ENCODE results near the gene ANO1.

ANO1 gene

DNA sequence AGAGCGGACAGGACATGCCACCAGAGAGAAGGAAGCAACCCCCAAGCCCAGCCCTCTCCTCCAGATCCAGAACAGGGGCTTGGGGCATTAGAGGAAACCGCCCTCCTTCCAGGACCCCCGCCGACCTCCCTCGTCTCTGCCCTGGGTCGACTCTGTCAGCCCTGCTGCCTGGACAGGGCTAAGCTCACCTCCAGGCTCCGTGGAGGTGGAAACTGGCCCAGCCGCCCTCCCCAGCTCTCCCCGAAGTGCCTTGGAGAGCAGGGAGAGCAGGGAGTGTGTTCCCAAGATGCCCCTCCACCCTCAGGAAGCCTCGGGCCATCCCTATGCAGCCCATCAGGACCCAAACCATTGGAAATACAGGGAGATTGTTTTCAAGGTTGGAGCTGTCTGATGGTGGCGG lies 26.8 kb downstream of the ANO1 start:
- TF ChIP-seq, protein P1, sequence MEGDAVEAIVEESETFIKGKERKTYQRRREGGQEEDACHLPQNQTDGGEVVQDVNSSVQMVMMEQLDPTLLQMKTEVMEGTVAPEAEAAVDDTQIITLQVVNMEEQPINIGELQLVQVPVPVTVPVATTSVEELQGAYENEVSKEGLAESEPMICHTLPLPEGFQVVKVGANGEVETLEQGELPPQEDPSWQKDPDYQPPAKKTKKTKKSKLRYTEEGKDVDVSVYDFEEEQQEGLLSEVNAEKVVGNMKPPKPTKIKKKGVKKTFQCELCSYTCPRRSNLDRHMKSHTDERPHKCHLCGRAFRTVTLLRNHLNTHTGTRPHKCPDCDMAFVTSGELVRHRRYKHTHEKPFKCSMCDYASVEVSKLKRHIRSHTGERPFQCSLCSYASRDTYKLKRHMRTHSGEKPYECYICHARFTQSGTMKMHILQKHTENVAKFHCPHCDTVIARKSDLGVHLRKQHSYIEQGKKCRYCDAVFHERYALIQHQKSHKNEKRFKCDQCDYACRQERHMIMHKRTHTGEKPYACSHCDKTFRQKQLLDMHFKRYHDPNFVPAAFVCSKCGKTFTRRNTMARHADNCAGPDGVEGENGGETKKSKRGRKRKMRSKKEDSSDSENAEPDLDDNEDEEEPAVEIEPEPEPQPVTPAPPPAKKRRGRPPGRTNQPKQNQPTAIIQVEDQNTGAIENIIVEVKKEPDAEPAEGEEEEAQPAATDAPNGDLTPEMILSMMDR (IDR thresholded peaks at IDR 0.05; ENCODE audit: control insufficient read depth, insufficient read depth, low read depth, low read length, missing control alignments): no peak
- no peak overlapping the region for H3K4me3 ChIP-seq (ENCODE audit: control insufficient read depth, low read depth, low read length)
- no peak for DNase-seq (ENCODE audit: low read depth)

DNA sequence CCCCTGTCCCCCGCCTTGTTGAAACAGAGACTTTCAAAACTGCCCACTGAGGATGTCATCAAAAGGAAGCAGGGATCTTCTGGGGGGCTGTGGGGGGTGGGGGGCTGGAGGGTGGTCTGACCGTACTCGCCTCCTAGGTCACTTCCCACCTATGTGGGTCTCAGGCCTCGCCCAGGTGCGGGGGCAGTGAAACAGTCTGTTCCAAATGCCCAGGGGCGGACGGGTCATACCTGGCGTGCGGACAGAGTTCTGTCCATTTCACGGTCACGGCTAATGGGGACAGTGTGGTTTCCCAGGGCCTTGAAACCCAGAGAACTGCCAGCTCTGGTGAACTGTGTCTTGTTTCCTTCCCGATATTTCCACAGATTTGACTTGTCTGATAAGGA lies 27.2 kb downstream of the ANO1 start:
- DNase-seq (ENCODE audit: low read depth): no peak
- no peak overlapping the region for H3K4me3 ChIP-seq (ENCODE audit: control insufficient read depth, low read depth, low read length)
- TF ChIP-seq, protein P1 (IDR thresholded peaks at IDR 0.05; ENCODE audit: control insufficient read depth, insufficient read depth, low read depth, low read length, missing control alignments): no peak

DNA sequence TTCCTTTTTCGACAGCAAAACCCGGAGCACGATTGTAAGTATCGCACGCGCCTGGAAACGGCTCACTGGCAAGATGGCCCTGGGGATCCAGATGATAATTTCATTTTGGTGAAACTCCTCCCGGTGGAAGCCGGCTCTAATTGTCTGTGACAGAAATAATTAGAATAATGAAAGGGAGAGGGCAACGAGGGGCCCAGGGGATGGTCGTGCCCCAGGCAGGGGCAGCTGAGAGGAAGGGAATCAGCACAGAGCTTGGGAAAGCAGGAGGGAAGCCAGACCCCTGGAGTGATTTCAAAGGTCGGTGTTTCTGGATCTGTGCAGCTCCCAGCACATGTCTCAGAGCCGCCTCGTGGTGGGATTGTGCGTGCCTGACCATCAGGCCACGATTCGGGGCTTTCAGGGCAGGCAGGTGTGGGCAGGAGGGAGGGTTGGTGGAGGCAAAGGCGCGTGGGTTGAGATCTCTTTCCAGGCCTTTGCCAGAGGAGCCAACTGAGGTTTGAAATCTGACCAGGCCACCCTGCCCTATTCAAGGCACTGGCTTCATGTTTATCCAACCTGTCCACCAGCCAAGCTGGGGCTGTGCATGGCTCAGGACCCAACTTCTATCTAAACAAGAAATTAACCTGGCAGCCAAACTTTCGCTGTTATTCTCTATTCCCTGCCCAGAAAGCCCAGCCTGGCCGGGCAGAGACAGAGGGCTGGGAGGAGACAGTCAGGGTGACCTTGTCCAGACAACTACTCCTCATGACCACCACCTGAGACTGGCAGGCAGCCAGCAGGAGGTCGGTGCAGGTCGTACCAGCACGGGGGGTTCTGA lies 27.8 kb downstream of the ANO1 start:
- DNase-seq (ENCODE audit: low read depth): no peak

DNA sequence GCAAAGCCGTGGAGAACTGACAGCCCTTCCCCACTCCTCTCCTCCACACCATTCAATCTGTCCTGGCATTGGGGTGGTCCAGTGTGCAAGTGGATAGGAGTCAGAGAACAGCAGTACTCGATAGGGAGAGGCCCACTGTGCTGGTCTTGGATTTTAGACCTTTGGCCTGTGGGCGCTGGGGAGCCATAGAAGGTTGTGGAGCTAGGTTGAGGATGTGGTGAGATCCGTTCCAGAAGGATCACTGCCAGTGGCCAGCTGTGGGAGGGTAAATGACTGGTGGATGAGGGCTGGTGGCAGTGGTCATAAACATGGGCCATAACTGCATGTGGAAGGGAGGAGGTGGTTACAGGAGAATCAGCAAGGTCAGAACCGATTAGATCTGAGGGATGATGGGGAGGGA lies 28.6 kb downstream of the ANO1 start:
- TF ChIP-seq, protein P1 (IDR thresholded peaks at IDR 0.05; ENCODE audit: control insufficient read depth, insufficient read depth, low read depth, low read length, missing control alignments): no peak
- no peak for DNase-seq (ENCODE audit: low read depth)
- no peak overlapping the region for H3K4me3 ChIP-seq (ENCODE audit: control insufficient read depth, low read depth, low read length)

More for the DNA sequence above, 27.8 kb downstream of the ANO1 start:
- TF ChIP-seq, protein P1 (IDR thresholded peaks at IDR 0.05; ENCODE audit: control insufficient read depth, insufficient read depth, low read depth, low read length, missing control alignments): no peak
- H3K4me3 ChIP-seq (ENCODE audit: control insufficient read depth, low read depth, low read length): no peak overlapping the region

DNA sequence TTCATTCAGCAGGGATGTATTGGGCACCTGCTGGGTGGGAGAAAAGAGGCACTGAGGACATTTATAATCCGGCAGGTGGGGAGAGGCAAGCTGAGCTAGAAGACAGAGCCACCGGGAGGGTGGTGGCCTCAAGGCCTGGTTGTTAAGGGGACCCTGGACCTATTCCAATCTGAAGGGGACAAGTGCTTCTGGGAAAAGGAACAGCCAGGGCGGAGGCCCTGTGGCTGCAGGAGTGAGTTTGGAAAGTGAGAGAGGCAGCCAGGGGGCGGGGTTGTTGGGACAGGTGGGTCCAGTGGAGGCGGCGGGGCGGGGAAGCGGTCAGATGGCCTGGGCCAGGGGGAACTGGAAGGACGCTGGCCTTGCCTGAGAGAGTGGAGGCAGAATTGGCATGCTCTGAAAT lies 29.1 kb downstream of the ANO1 start:
- no peak overlapping the region for H3K4me3 ChIP-seq (ENCODE audit: control insufficient read depth, low read depth, low read length)
- no peak for DNase-seq (ENCODE audit: low read depth)
- TF ChIP-seq, protein P1 (IDR thresholded peaks at IDR 0.05; ENCODE audit: control insufficient read depth, insufficient read depth, low read depth, low read length, missing control alignments): no peak

DNA sequence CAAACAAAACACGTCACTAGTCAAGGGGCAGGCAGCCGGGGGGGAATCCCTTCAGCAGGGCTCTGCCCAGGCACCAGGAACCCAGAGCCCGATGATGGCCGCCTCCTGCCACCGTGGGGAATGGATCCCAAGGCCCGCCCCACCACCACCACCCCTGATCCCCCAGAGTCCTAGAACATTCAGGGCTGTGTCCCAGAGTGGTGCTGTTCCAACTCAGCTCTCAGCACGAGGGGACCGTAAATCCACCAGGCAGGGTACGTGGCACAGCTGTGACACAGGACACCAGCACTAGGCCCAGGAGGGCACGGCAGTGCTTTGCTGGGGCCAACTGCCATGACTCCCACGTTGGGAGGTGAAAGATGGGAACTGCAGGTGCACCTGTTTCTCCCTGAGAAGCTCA lies 29.6 kb downstream of the ANO1 start:
- DNase-seq (ENCODE audit: low read depth): no peak
- TF ChIP-seq, protein P1 (IDR thresholded peaks at IDR 0.05; ENCODE audit: control insufficient read depth, insufficient read depth, low read depth, low read length, missing control alignments): no peak
- H3K4me3 ChIP-seq (ENCODE audit: control insufficient read depth, low read depth, low read length): no peak overlapping the region
